PC-3 (cell line): ENCODE results near the gene USP20. TPM values are rescaled to one million over a fixed set of nuclear protein-coding genes. Genes with fewer than 3 reads are reported as not detected.

Experiments used
- ATAC-seq: fragments of 200-7000 bp; cut with Tn5 transposase; 2 replicates; pipeline ENCODE4 v1.9.1; 2020; ENCODE audit warnings: mild to moderate bottlenecking, moderate library complexity
- BruUV-seq: library from RNA; stranded (reverse); fragments of 400-500 nt; replicated peaks from 2 replicates; lab custom pipeline; 2021; lab: Mats Ljungman, UMichigan
- CTCF ChIA-PET: fragments of 300-600 bp; sonication (Branson Sonifier 250); formaldehyde crosslinking; loops from one replicate; lab custom pipeline; 2022; ENCODE audit warnings: antibody characterized with exemption; lab: Charles Lee
- POLR2A ChIA-PET: fragments of 300-600 bp; sonication (Branson Sonifier 250); formaldehyde crosslinking; loops from one replicate; lab custom pipeline; 2022; ENCODE audit warnings: antibody characterized with exemption; ENCODE audit not compliant: unreplicated experiment; lab: Charles Lee
- DNase-seq: peaks from one replicate; pipeline ENCODE4 v3.0.0-alpha.2; 2015
- H2AFZ ChIP-seq: fragments of 300-600 bp; sonication (generic); 2 replicates; pipeline ENCODE4 v1.6.0; 2016; ENCODE audit warnings: antibody characterized with exemption, low read length
- H3F3A ChIP-seq: fragments of 300-600 bp; sonication (generic); one replicate; pipeline ENCODE4 v1.6.0; 2017; ENCODE audit warnings: antibody characterized with exemption, low read length, control low read depth, mild to moderate bottlenecking; ENCODE audit not compliant: unreplicated experiment
- H3K27ac ChIP-seq: fragments of 300-600 bp; sonication (generic); 2 replicates; pipeline ENCODE4 v1.5.1; 2016; ENCODE audit warnings: mild to moderate bottlenecking, low read length
- H3K27me3 ChIP-seq: fragments of 300-600 bp; sonication (generic); 2 replicates; pipeline ENCODE4 v1.6.1; 2016; ENCODE audit warnings: low read length, mixed read lengths
- H3K36me3 ChIP-seq: fragments of 300-600 bp; sonication (generic); 2 replicates; pipeline ENCODE4 v1.6.1; 2016; ENCODE audit warnings: low read depth, mixed run types, low read length, mixed read lengths
- H3K4me1 ChIP-seq: fragments of 300-600 bp; sonication (generic); 2 replicates; pipeline ENCODE4 v1.5.1; 2016; ENCODE audit warnings: low read length; ENCODE audit not compliant: insufficient read depth
- H3K4me2 ChIP-seq: fragments of 300-600 bp; sonication (generic); 2 replicates; pipeline ENCODE4 v1.6.0; 2016; ENCODE audit warnings: low read length
- H3K4me3 ChIP-seq: fragments of 300-600 bp; sonication (generic); 2 replicates; pipeline ENCODE4 v1.5.1; 2016; ENCODE audit warnings: mild to moderate bottlenecking, low read length, mixed read lengths
- H3K79me2 ChIP-seq: fragments of 300-600 bp; sonication (generic); 2 replicates; pipeline ENCODE4 v1.6.1; 2017; ENCODE audit warnings: low read length, mixed read lengths
- H3K9ac ChIP-seq: fragments of 300-600 bp; sonication (generic); 2 replicates; pipeline ENCODE4 v1.6.0; 2016; ENCODE audit warnings: mild to moderate bottlenecking, low read length
- H3K9me2 ChIP-seq: fragments of 300-600 bp; sonication (generic); replicated peaks from 2 replicates; pipeline ENCODE4 v1.6.1; 2016; ENCODE audit warnings: mixed run types, low read length, mixed read lengths
- H3K9me3 ChIP-seq: fragments of 300-600 bp; sonication (generic); 2 replicates; pipeline ENCODE4 v1.6.1; 2016; ENCODE audit warnings: low read length, mixed read lengths
- H4K20me1 ChIP-seq: fragments of 300-600 bp; sonication (generic); 2 replicates; pipeline ENCODE4 v1.6.1; 2016; ENCODE audit warnings: low read length, mixed read lengths
- EZH2 ChIP-seq: fragments of 300-600 bp; sonication (generic); IDR thresholded peaks from one replicate; pipeline ENCODE4 v1.6.1; 2017; ENCODE audit warnings: antibody characterized with exemption, mild to moderate bottlenecking, low read length; ENCODE audit not compliant: unreplicated experiment
- EZH2phosphoT487 ChIP-seq: fragments of 300-600 bp; sonication (generic); IDR thresholded peaks from 2 replicates; pipeline ENCODE4 v1.6.1; 2018; ENCODE audit warnings: mild to moderate bottlenecking, antibody characterized with exemption, low read length, borderline replicate concordance
- intact Hi-C: fragments of 100-400 bp; cut with micrococcal nuclease; formaldehyde crosslinking; loops from 2 replicates; pipeline ENCODE4 v1.9.0; 2023
- total RNA-seq: library from RNA; depleted of rRNA; stranded (reverse); fragments of >200 nt; gene quantifications from 2 replicates; pipeline ENCODE4 v1.2.3, GENCODE V29; 2014
- TF ChIP-seq, protein P1 (sequence below): fragments of 300-600 bp; sonication (generic); conservative IDR thresholded peaks from 2 replicates; pipeline ENCODE4 v1.5.1; 2017; ENCODE audit warnings: antibody characterized with exemption, low read depth, mild to moderate bottlenecking, low read length

The USP20 gene
- total RNA-seq, 1 experiment from 2014 or later: 15.0 TPM

DNA sequence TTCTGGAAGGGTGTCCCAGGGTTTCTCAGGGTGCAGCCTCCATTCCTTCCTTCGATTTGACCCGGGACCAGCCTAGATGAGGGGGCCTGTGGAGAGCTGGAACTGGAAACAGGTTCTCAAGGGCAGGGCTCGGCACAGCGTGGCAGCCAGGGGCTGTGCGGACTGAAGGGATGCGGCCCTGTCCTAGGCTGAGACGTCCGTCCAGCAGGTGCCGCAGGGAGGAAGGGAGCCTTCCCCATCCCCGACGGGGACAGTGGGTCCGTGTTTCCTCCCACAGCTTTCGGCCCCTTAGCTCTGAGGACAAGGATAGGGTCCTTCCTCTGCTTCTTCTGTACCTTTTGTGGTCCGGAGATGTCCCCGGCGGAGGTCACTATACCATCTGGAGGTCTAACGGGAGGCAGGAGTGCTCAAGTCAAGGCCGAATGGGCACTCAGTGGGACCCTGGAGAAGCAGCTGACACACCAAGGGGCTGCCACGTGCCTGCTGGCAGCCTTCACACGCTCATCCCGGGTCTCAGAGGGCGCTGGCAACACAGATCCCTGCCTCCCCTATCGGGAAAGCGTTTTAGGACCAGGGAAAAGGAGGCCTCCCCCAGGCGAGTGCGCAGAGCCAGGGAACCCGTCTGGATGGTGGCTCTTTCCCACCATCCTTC, 49.9 kb downstream of the USP20 start:
- DNase-seq (peak; percentile 48), ATAC-seq (peak; percentile 75)
- H3K4me1 ChIP-seq: peaks cover 24% of the 10 kb centered on the region
- H3K79me2 ChIP-seq: no peaks in the 10 kb centered on the region
- no peaks in the 10 kb centered on the region for H3F3A ChIP-seq
- H3K4me2 ChIP-seq: peak overlapping the region; percentile 76
- ChIA-PET POLR2A (interaction anchor here (1.0 kb wide), 1 partner anchor 171 kb away, joined by 5 read pairs; no protein-coding TSS in a partner anchor), CTCF (interaction anchor here (0.6 kb wide), 1 partner anchor 262 kb away, joined by 3 read pairs; no protein-coding TSS in a partner anchor)
- no peak overlapping the region for H3K27ac ChIP-seq
- H2AFZ ChIP-seq: peak overlapping the region; percentile 77
- intact Hi-C loops: loop anchor here (1.0 to 5.0 kb wide), 3 partner anchors 47 to 214 kb away; partner anchors contain the start of gene FNBP1
- no peaks in the 10 kb centered on the region for H3K27me3 ChIP-seq
- peak overlapping the region; percentile 26 for H3K9ac ChIP-seq
- no peak for TF ChIP-seq EZH2phosphoT487
- TF ChIP-seq, protein P1, sequence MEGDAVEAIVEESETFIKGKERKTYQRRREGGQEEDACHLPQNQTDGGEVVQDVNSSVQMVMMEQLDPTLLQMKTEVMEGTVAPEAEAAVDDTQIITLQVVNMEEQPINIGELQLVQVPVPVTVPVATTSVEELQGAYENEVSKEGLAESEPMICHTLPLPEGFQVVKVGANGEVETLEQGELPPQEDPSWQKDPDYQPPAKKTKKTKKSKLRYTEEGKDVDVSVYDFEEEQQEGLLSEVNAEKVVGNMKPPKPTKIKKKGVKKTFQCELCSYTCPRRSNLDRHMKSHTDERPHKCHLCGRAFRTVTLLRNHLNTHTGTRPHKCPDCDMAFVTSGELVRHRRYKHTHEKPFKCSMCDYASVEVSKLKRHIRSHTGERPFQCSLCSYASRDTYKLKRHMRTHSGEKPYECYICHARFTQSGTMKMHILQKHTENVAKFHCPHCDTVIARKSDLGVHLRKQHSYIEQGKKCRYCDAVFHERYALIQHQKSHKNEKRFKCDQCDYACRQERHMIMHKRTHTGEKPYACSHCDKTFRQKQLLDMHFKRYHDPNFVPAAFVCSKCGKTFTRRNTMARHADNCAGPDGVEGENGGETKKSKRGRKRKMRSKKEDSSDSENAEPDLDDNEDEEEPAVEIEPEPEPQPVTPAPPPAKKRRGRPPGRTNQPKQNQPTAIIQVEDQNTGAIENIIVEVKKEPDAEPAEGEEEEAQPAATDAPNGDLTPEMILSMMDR: peak; percentile 42
- H4K20me1 ChIP-seq: no peaks in the 10 kb centered on the region
- H3K9me2 ChIP-seq: no peaks in the 10 kb centered on the region
- H3K9me3 ChIP-seq: no peaks in the 10 kb centered on the region
- BruUV-seq: TSS peak; percentile 39
- peaks cover 3% of the 10 kb centered on the region; the same call in 1 of the 2 replicates for H3K36me3 ChIP-seq
- H3K4me3 ChIP-seq: peak overlapping the region; percentile 57

DNA sequence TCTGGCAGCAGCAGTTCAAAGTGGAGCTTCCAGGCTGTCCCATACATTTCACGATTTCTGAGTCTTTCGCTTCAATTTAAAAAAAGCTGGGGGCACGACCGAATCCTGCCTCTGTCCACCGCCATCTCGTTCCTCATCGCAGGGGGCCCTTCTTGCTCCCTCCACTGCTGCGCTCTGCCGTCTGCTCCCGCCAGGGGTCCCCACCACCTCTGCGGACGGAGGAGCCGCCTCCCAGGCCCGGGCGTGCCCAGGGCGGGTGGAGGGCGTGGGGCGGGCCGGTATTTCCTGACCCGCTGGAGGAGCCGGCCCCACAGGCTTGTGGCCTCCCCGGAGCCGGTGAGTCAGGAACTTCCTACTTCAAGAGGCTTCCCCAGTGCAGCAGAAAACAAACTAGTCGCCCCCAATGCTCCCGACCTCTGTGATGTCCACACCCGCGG, 50.4 kb downstream of the USP20 start:
- Histone ChIP-seq H3K27ac (0 out of 2 replicates have a peak overlapping the region, but pooled peaks have one; percentile 26), H3K9me2 (no peaks in the 10 kb centered on the region), H3K79me2 (no peaks in the 10 kb centered on the region), H3F3A (no peaks in the 10 kb centered on the region), H4K20me1 (no peaks in the 10 kb centered on the region), H3K9ac (peak overlapping the region; percentile 26; the same call in 1 of the 2 replicates), H3K4me2 (peak overlapping the region; percentile 76), H2AFZ (peak overlapping the region; percentile 77), H3K27me3 (no peaks in the 10 kb centered on the region), H3K4me1 (peaks cover 24% of the 10 kb centered on the region), H3K36me3 (peaks cover 3% of the 10 kb centered on the region; the same call in 1 of the 2 replicates), H3K9me3 (no peaks in the 10 kb centered on the region), H3K4me3 (peak overlapping the region; percentile 57)
- POLR2A ChIA-PET: interaction anchor here (1.0 kb wide), 1 partner anchor 170 kb away, joined by 5 read pairs; no protein-coding TSS in a partner anchor
- intact Hi-C loops: loop anchor here (1.0 to 5.0 kb wide), 3 partner anchors 47 to 213 kb away; partner anchors contain the start of gene FNBP1
- TF ChIP-seq EZH2 (no peak), EZH2phosphoT487 (no peak)
- TF ChIP-seq, protein P1: peak; percentile 71
- BruUV-seq: no TSS peak
- CTCF ChIA-PET: interaction anchor here (0.6 kb wide), 1 partner anchor 261 kb away, joined by 3 read pairs; no protein-coding TSS in a partner anchor
- peak; percentile 91 for DNase-seq
- ATAC-seq: peak; percentile 80
